Esophagus muscularis mucosa (tissue), 4 donors: ENCODE results near the gene E2F2.

Experiments used
- CTCF ChIP-seq, 3 experiments: fragments of 200-600 bp in 2 of 3; fragments of 450-650 bp in 1 of 3; sonication (generic) in 2 of 3; IDR thresholded peaks; one replicate each; pipeline ENCODE4 v1.5.1; 2017 to 2019; ENCODE audit warnings: antibody characterized with exemption in 3 of 3, mild to moderate bottlenecking in 2 of 3, moderate library complexity in 1 of 3
- EP300 ChIP-seq: sonication (generic); formaldehyde crosslinking; IDR thresholded peaks from one replicate; pipeline ENCODE4 v1.6.1; 2017; ENCODE audit warnings: antibody characterized with exemption
- POLR2A ChIP-seq: fragments of 450-650 bp; IDR thresholded peaks from one replicate; pipeline ENCODE4 v1.6.1; 2017; ENCODE audit warnings: antibody characterized with exemption, moderate library complexity, mild to moderate bottlenecking, low read depth
- POLR2AphosphoS5 ChIP-seq, 2 donors: sonication (generic); formaldehyde crosslinking; IDR thresholded peaks; one replicate each; pipeline ENCODE4 v1.6.1; 2017; ENCODE audit warnings: antibody characterized with exemption in 2 of 2

- no peak for TF ChIP-seq CTCF (IDR thresholded peaks at IDR 0.05)
- TF ChIP-seq POLR2A = no peak
- no peak for TF ChIP-seq EP300
- TF ChIP-seq POLR2AphosphoS5 (IDR thresholded peaks at IDR 0.05) = no peak
These were observed 27.8 kb upstream of the E2F2 start for GRCh38 chr1:23558872-23559135.
